A673 (cell line): ENCODE data around the gene DNHD1. TPM values are rescaled to one million over a fixed set of nuclear protein-coding genes. Genes with fewer than 3 reads are reported as not detected.

Experiments
- BruUV-seq: library from RNA; stranded (reverse); fragments of 400-500 nt; replicated peaks from 2 replicates; lab custom pipeline; 2021; lab: Mats Ljungman, UMichigan
- CTCF ChIA-PET: fragments of 300-600 bp; sonication (Branson Sonifier 250); formaldehyde crosslinking; loops from one replicate; lab custom pipeline; 2022; ENCODE audit warnings: antibody characterized with exemption; lab: Charles Lee
- POLR2A ChIA-PET: fragments of 300-600 bp; sonication (Branson Sonifier 250); formaldehyde crosslinking; loops from one replicate; lab custom pipeline; 2022; ENCODE audit warnings: antibody characterized with exemption; ENCODE audit not compliant: low non-redundant PET; lab: Charles Lee
- DNase-seq: peaks from one replicate; pipeline ENCODE4 v3.0.0-alpha.2; 2015; ENCODE audit warnings: low spot score
- H3K27ac ChIP-seq: fragments of 200-600 bp; sonication (generic); 2 replicates; pipeline ENCODE4 v1.5.1; 2016; ENCODE audit warnings: mixed run types, low read depth, mild to moderate bottlenecking, mixed read lengths, antibody characterized with exemption, low read length; ENCODE audit not compliant: poor library complexity, severe bottlenecking
- H3K27me3 ChIP-seq: fragments of 200-600 bp; sonication (generic); replicated peaks from 2 replicates; pipeline ENCODE4 v1.6.1; 2017; ENCODE audit warnings: mixed run types, low read depth, mild to moderate bottlenecking, mixed read lengths, antibody characterized with exemption, low read length; ENCODE audit not compliant: insufficient read depth, poor library complexity
- H3K36me3 ChIP-seq: fragments of 200-600 bp; sonication (generic); 2 replicates; pipeline ENCODE4 v1.6.1; 2016; ENCODE audit warnings: mixed run types, mild to moderate bottlenecking, mixed read lengths, antibody characterized with exemption, low read length; ENCODE audit not compliant: insufficient read depth, poor library complexity, severe bottlenecking
- H3K4me1 ChIP-seq: fragments of 200-600 bp; sonication (generic); 2 replicates; pipeline ENCODE4 v1.6.1; 2017; ENCODE audit warnings: mixed run types, mild to moderate bottlenecking, mixed read lengths, antibody characterized with exemption, low read length; ENCODE audit not compliant: insufficient read depth, poor library complexity, severe bottlenecking
- H3K4me3 ChIP-seq: fragments of 200-600 bp; sonication (generic); 2 replicates; pipeline ENCODE4 v1.5.1; 2016; ENCODE audit warnings: low read depth, mixed run types, mild to moderate bottlenecking, mixed read lengths, low read length; ENCODE audit not compliant: poor library complexity, severe bottlenecking
- H3K9me3 ChIP-seq: fragments of 200-600 bp; sonication (generic); 2 replicates; pipeline ENCODE4 v1.6.1; 2016; ENCODE audit warnings: mixed run types, low read depth, mild to moderate bottlenecking, mixed read lengths, antibody characterized with exemption, low read length; ENCODE audit not compliant: poor library complexity, severe bottlenecking
- CTCF ChIP-seq: fragments of 300-800, 200-600 bp; sonication (generic); conservative IDR thresholded peaks from 2 replicates; pipeline ENCODE4 v1.5.1; 2017; ENCODE audit warnings: low read depth, mild to moderate bottlenecking, antibody characterized with exemption, low read length, moderate library complexity, mixed read lengths
- EZH2 ChIP-seq: fragments of 200-600 bp; sonication (generic); IDR thresholded peaks from 2 replicates; pipeline ENCODE4 v1.6.1; 2017; ENCODE audit warnings: borderline replicate concordance, low read depth, mild to moderate bottlenecking, mixed read lengths, antibody characterized with exemption, low read length; ENCODE audit not compliant: poor library complexity, severe bottlenecking
- intact Hi-C: fragments of 100-400 bp; cut with micrococcal nuclease; formaldehyde crosslinking; loops from one replicate; pipeline ENCODE4 v1.10.0; 2022; ENCODE audit not compliant: unreplicated experiment
- total RNA-seq: library from RNA; stranded (reverse); gene quantifications from 2 replicates; pipeline ENCODE4 v1.2.3, GENCODE V29; 2021

Gene DNHD1
- total RNA-seq, 1 experiment from 2014 or later: 20.1 TPM

GRCh38 chr11:6578134-6578533 lies 81.1 kb downstream of the DNHD1 start:
- no peaks in the 10 kb centered on the region for H3K27me3 ChIP-seq
- DNase-seq: no peak
- POLR2A ChIA-PET: no interaction called here
- H3K4me3 ChIP-seq: no peak overlapping the region
- H3K4me1 ChIP-seq: peaks cover 22% of the 10 kb centered on the region
- no peaks in the 10 kb centered on the region for H3K9me3 ChIP-seq
- H3K27ac ChIP-seq: peak overlapping the region; percentile 85
- TF ChIP-seq CTCF: no peak
- no peak for TF ChIP-seq EZH2
- H3K36me3 ChIP-seq: no peaks in the 10 kb centered on the region
- BruUV-seq: no TSS peak
- CTCF ChIA-PET: no interaction called here
- intact Hi-C loops: no loop called here

GRCh38 chr11:6579681-6580080 lies 82.6 kb downstream of the DNHD1 start:
- Histone ChIP-seq H3K4me1 (peaks cover 22% of the 10 kb centered on the region), H3K36me3 (no peaks in the 10 kb centered on the region), H3K27ac (no peak overlapping the region), H3K27me3 (no peaks in the 10 kb centered on the region), H3K9me3 (peaks cover 10% of the 10 kb centered on the region), H3K4me3 (no peak overlapping the region)
- TF ChIP-seq CTCF: no peak
- no peak for TF ChIP-seq EZH2
- DNase-seq: no peak
- intact Hi-C loops: no loop called here
- BruUV-seq: no TSS peak
- POLR2A ChIA-PET: interaction anchor here (0.7 kb wide), 1 partner anchor 134 kb away, joined by 3 read pairs; no protein-coding TSS in a partner anchor
- CTCF ChIA-PET: no interaction called here

- no TSS peak for BruUV-seq
- H3K27me3 ChIP-seq: no peaks in the 10 kb centered on the region
- H3K36me3 ChIP-seq: no peaks in the 10 kb centered on the region
- H3K27ac ChIP-seq: no peak overlapping the region
- intact Hi-C loops: no loop called here
- ChIA-PET POLR2A (no interaction called here), CTCF (no interaction called here)
- no peaks in the 10 kb centered on the region for H3K4me1 ChIP-seq
- DNase-seq: no peak
- no peak overlapping the region for H3K4me3 ChIP-seq
- TF ChIP-seq EZH2 (no peak), CTCF (no peak)
- peaks cover 10% of the 10 kb centered on the region for H3K9me3 ChIP-seq
Measured at GRCh38 chr11:6583584-6583983, 86.5 kb downstream of the DNHD1 start.
